DMS 273 (cell line): ENCODE data around the gene TOR1A.
A peak's percentile ranks its signal among the peaks of the same experiment; 100 is the strongest.

Experiments
- DNase-seq: peaks from one replicate; lab custom pipeline; 2025; ENCODE audit not compliant: unreplicated experiment; lab: John Stamatoyannopoulos, UW

TOR1A gene

GRCh38 chr9:129823935-129824601 is at the start of gene TOR1A:
TSS of gene TOR1A (minus strand) at chr9:129824136. CDS start at chr9:129824085, 51 bp downstream.
- DNase-seq, result peak; percentile 97

- no peak for DNase-seq
These were observed 47.1 kb upstream of the TOR1A start for GRCh38 chr9:129871046-129871445.

- DNase-seq, result no peak
These were observed 45.9 kb upstream of the TOR1A start for GRCh38 chr9:129869585-129870501.

GRCh38 chr9:129868872-129869486 is 45.0 kb upstream of the TOR1A start:
- DNase-seq, result no peak

- DNase-seq, result no peak
These were observed 44.3 kb upstream of the TOR1A start for GRCh38 chr9:129868023-129868871.

- no peak for DNase-seq
These were observed 43.4 kb upstream of the TOR1A start for GRCh38 chr9:129867136-129868022.

GRCh38 chr9:129866394-129867135 is 42.6 kb upstream of the TOR1A start:
- no peak for DNase-seq

- no peak for DNase-seq
These were observed 41.9 kb upstream of the TOR1A start for GRCh38 chr9:129865668-129866320.

- DNase-seq, result no peak
These were observed 41.2 kb upstream of the TOR1A start for GRCh38 chr9:129864991-129865647.

- no peak for DNase-seq
These were observed 39.2 kb upstream of the TOR1A start for GRCh38 chr9:129863059-129863690.

GRCh38 chr9:129861447-129861827 is 37.5 kb upstream of the TOR1A start:
- no peak for DNase-seq

- no peak for DNase-seq
These were observed 36.9 kb upstream of the TOR1A start for GRCh38 chr9:129860653-129861446.

GRCh38 chr9:129858167-129858962 is 34.4 kb upstream of the TOR1A start:
- no peak for DNase-seq

- DNase-seq, result no peak
These were observed 33.3 kb upstream of the TOR1A start for GRCh38 chr9:129857207-129857606.

GRCh38 chr9:129854588-129855110 is 30.7 kb upstream of the TOR1A start:
- DNase-seq, result no peak

GRCh38 chr9:129853614-129854013 is 29.7 kb upstream of the TOR1A start:
- DNase-seq, result no peak
